GM12872 (cell line): ENCODE data around the gene XYLT1.

Experiments
- CTCF ChIP-seq: IDR thresholded peaks from 3 replicates; pipeline ENCODE4 v1.5.1; 2011; ENCODE audit warnings: low read depth, mild to moderate bottlenecking, low read length, moderate library complexity; ENCODE audit not compliant: insufficient read depth

Gene XYLT1

GRCh38 chr16:17168181-17168580 is 302.6 kb downstream of the XYLT1 start:
- no peak for TF ChIP-seq CTCF

GRCh38 chr16:17166095-17166494 is 304.7 kb downstream of the XYLT1 start:
- TF ChIP-seq CTCF, result no peak

- no peak for TF ChIP-seq CTCF
These were observed 308.2 kb downstream of the XYLT1 start for GRCh38 chr16:17162560-17162959.

GRCh38 chr16:17160920-17161431 is 309.8 kb downstream of the XYLT1 start:
- no peak for TF ChIP-seq CTCF

GRCh38 chr16:17160285-17160853 is 310.4 kb downstream of the XYLT1 start:
- no peak for TF ChIP-seq CTCF

- TF ChIP-seq CTCF, result no peak
These were observed 311.1 kb downstream of the XYLT1 start for GRCh38 chr16:17159617-17160016.

GRCh38 chr16:17155936-17156335 is 314.8 kb downstream of the XYLT1 start:
- TF ChIP-seq CTCF, result no peak
